ENCODE results near the gene HRH1.
"Not testable (repeated sequence)": the region's sequence is repeated elsewhere in the genome, so short reads cannot be mapped to it uniquely, and the experiment has no call there.

The HRH1 gene

DNA sequence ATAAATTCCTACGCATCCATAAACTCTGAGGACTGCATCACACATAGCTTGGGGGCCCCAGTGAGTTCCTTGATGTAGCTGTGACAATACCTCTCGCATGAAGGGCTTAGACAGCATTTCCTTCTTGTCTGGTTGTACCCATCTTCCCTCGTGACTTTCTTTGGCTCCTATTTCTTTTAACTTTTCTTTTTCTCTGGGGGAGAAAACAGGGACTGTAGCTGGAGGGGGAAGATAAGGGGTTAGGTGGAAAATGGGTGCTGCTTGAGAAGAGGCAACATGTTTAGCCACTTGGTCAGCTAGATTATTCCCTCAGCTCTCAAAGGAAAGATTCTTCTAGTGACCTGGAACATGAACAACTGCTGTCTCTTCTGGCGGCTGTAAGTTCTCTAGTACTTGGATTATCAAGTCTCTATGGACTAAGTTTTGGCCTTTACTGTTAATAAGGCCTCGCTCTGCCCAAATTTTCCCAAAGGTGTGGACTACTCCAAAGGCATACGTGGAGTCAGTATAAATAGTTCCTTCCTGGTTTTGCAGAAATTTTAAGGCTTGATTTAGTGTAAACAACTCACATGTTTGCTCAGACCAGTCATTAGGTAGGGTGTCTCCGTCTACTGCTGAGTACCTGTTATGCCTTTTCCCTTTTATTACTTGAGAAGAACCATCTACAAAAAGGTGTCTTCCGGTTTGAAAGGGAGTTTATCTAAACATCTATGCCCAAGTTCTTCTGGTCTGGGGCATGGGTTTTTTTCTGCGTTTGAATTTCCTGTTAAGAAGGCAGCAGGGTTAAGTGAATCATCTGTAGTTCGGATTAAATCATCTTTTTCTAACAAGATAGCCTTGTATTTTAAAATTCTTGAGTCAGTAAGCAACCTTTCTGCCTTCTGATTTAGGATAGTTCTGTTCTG is 96.9 kb downstream of the HRH1 start:
- in situ Hi-C loops (cut with HindIII; ENCODE audit: low sequenced_read_pairs), result no loop called here
- TF ChIP-seq, protein P1, sequence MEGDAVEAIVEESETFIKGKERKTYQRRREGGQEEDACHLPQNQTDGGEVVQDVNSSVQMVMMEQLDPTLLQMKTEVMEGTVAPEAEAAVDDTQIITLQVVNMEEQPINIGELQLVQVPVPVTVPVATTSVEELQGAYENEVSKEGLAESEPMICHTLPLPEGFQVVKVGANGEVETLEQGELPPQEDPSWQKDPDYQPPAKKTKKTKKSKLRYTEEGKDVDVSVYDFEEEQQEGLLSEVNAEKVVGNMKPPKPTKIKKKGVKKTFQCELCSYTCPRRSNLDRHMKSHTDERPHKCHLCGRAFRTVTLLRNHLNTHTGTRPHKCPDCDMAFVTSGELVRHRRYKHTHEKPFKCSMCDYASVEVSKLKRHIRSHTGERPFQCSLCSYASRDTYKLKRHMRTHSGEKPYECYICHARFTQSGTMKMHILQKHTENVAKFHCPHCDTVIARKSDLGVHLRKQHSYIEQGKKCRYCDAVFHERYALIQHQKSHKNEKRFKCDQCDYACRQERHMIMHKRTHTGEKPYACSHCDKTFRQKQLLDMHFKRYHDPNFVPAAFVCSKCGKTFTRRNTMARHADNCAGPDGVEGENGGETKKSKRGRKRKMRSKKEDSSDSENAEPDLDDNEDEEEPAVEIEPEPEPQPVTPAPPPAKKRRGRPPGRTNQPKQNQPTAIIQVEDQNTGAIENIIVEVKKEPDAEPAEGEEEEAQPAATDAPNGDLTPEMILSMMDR (IDR thresholded peaks at IDR 0.05; ENCODE audit: low read depth, low read length, missing control alignments), result no peak
- no peak for DNase-seq (ENCODE audit: low read depth)
- no peak overlapping the region for H3K4me3 ChIP-seq (ENCODE audit: low read depth, low read length)

DNA sequence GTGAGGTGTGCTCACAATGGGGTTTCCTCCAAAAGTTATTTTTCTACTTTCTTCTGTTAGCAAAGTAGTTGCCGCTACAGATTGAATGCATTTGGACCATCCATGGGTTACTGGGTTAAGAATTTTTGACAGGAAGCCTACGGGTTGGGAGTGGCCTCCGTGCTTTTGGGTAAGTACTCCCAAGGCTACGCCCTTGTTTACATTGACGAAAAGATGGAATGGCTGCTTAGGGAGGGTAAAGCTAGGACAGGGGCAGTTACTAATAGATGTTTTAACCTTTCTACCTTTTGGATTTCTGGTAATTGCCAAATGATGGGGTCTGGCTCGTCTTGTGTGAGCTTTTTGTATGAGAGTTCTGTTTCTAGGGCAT is 97.5 kb downstream of the HRH1 start:
- no peak overlapping the region for H3K4me3 ChIP-seq (ENCODE audit: low read depth, low read length)
- no peak for DNase-seq (ENCODE audit: low read depth)
- TF ChIP-seq, protein P1 (IDR thresholded peaks at IDR 0.05; ENCODE audit: low read depth, low read length, missing control alignments), result no peak
- in situ Hi-C loops (cut with HindIII; ENCODE audit: low sequenced_read_pairs), result no loop called here

DNA sequence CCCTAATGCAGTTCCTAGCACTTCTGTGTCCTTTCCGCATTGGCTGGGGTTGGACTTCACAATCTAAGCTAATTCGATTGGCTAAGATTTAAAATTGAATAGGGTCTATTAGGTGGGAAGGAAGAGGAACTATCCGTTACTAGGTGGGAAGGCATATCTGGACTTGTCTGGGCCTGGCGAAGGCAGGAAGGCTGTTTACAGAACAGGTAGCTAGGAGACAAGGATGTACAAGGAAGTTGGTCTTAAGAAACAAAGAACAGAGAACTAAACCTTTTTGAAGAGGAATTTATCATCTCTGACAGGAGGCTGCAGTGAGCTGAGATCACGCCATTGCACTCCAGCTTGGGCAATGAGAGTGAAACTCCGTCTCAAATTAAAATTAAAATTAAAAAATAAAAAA is 100.6 kb downstream of the HRH1 start:
- in situ Hi-C loops (cut with HindIII; ENCODE audit: low sequenced_read_pairs), result no loop called here
- H3K4me3 ChIP-seq (ENCODE audit: low read depth, low read length), result no peak overlapping the region
- TF ChIP-seq, protein P1 (IDR thresholded peaks at IDR 0.05; ENCODE audit: low read depth, low read length, missing control alignments), result no peak
- DNase-seq (ENCODE audit: low read depth), result no peak

DNA sequence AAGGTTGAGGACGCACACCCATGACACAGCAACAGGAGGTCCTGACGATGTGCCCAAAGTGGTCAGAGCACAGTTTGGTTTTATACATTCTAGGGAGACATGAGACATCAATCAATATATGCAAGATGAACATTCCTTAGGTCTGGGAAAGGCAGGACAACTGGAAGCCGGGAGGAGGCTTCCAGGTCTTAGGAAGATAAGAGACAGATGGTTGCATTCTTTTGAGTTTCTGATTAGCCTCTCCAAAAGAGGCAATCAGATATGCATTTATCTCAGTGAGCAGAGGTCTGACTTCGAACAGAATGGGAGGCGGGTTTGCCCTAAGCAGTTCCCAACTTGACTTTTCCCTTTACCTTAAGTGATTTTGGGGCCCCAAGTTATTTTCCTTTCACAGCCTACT is 101.2 kb downstream of the HRH1 start:
- H3K4me3 ChIP-seq (ENCODE audit: low read depth, low read length); DNase-seq (ENCODE audit: low read depth); in situ Hi-C loops (cut with HindIII; ENCODE audit: low sequenced_read_pairs): not testable (repeated sequence)

DNA sequence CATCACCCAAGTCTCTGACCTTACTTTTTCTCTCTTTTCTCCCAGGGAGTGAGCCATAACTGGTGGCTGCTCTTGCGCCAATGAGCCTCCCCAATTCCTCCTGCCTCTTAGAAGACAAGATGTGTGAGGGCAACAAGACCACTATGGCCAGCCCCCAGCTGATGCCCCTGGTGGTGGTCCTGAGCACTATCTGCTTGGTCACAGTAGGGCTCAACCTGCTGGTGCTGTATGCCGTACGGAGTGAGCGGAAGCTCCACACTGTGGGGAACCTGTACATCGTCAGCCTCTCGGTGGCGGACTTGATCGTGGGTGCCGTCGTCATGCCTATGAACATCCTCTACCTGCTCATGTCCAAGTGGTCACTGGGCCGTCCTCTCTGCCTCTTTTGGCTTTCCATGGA is 104.7 kb downstream of the HRH1 start:
- H3K4me3 ChIP-seq (ENCODE audit: low read depth, low read length), result no peak overlapping the region
- no peak for DNase-seq (ENCODE audit: low read depth)
- in situ Hi-C loops (cut with HindIII; ENCODE audit: low sequenced_read_pairs), result no loop called here
- TF ChIP-seq, protein P1 (IDR thresholded peaks at IDR 0.05; ENCODE audit: low read depth, low read length, missing control alignments), result peak; percentile 7

DNA sequence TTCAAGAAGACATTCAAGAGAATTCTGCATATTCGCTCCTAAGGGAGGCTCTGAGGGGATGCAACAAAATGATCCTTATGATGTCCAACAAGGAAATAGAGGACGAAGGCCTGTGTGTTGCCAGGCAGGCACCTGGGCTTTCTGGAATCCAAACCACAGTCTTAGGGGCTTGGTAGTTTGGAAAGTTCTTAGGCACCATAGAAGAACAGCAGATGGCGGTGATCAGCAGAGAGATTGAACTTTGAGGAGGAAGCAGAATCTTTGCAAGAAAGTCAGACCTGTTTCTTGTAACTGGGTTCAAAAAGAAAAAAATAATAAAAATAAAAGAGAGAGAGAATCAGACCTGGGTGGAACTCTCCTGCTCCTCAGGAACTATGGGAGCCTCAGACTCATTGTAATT is 106.2 kb downstream of the HRH1 start:
- DNase-seq (ENCODE audit: low read depth), result no peak
- no peak overlapping the region for H3K4me3 ChIP-seq (ENCODE audit: low read depth, low read length)
- TF ChIP-seq, protein P1 (IDR thresholded peaks at IDR 0.05; ENCODE audit: low read depth, low read length, missing control alignments), result no peak
- in situ Hi-C loops (cut with HindIII; ENCODE audit: low sequenced_read_pairs), result no loop called here

DNA sequence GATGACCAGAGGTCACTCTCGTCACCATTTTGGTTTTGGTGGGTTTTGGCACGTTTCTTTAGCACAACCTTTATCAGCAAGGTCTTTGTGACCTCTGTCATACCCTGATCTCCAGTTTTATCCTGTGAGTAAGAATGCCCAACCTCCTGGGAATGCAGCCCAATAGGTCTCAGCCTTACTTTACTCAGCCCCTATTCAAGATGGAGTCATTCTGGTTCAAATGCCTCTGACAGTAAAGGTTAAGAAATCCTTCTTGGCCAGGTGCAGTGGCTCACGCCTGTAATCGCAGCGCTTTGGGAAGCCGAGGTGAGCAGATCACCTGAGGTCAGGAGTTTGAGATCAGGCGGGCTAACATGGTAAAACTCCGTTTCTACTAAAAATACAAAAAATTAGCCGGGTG is 114.7 kb downstream of the HRH1 start:
- H3K4me3 ChIP-seq (ENCODE audit: low read depth, low read length), result no peak overlapping the region
- in situ Hi-C loops (cut with HindIII; ENCODE audit: low sequenced_read_pairs), result no loop called here
- no peak for DNase-seq (ENCODE audit: low read depth)
- TF ChIP-seq, protein P1 (IDR thresholded peaks at IDR 0.05; ENCODE audit: low read depth, low read length, missing control alignments), result no peak
